IPS-18a (cell line): Measurements from ENCODE around the gene CSNK1A1.
"Not testable (repeated sequence)": the region's sequence is repeated elsewhere in the genome, so short reads cannot be mapped to it uniquely, and the experiment has no call there.

Experiments used
- H3K27ac ChIP-seq: one replicate; pipeline ENCODE4 v1.5.1; 2013; ENCODE audit warnings: low read length
- H3K27me3 ChIP-seq: one replicate; pipeline ENCODE4 v1.6.1; 2013; ENCODE audit warnings: mild to moderate bottlenecking, low read length; ENCODE audit not compliant: control insufficient read depth, insufficient read depth
- H3K36me3 ChIP-seq: one replicate; pipeline ENCODE4 v1.6.1; 2013; ENCODE audit warnings: low read depth, low read length; ENCODE audit not compliant: control insufficient read depth
- H3K4me1 ChIP-seq: one replicate; pipeline ENCODE4 v1.6.1; 2013; ENCODE audit warnings: low read depth, low read length; ENCODE audit not compliant: control insufficient read depth
- H3K4me3 ChIP-seq: one replicate; pipeline ENCODE4 v1.5.1; 2013; ENCODE audit warnings: low read length
- H3K9ac ChIP-seq: one replicate; pipeline ENCODE4 v1.6.1; 2013; ENCODE audit warnings: mild to moderate bottlenecking, low read length, moderate library complexity
- H3K9me3 ChIP-seq: one replicate; pipeline ENCODE4 v1.6.1; 2013; ENCODE audit warnings: low read depth, low read length; ENCODE audit not compliant: control insufficient read depth

The CSNK1A1 gene

GRCh38 chr5:149448831-149449714, 102.2 kb downstream of the CSNK1A1 start:
- H3K27ac ChIP-seq, result no peak overlapping the region
- peaks cover 11% of the 10 kb centered on the region for H3K4me1 ChIP-seq
- no peak overlapping the region for H3K4me3 ChIP-seq
- H3K9me3 ChIP-seq, result no peaks in the 10 kb centered on the region
- no peaks in the 10 kb centered on the region for H3K27me3 ChIP-seq
- H3K36me3 ChIP-seq, result no peaks in the 10 kb centered on the region
- H3K9ac ChIP-seq, result no peak overlapping the region

DNA sequence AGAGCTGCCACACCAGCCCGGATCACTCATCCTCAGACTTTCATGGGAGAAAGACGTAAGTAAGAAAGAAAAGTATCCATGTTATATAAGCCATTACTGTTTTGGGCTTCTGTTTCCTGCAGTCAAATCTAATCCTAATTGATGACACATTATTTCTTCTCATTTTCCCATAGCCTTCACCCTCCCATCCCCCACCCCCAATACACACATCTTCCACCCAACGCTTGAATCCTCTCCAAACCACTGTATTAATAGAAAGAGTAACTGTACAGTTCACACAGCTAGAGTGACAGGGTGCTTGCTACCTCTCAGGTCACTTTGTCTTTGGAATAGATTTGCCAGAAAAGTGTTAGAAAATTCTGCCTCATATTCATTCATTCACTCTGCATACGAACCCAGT, 102.8 kb downstream of the CSNK1A1 start:
- H3K9ac ChIP-seq, result no peak overlapping the region
- peaks cover 10% of the 10 kb centered on the region for H3K4me1 ChIP-seq
- H3K27me3 ChIP-seq, result no peaks in the 10 kb centered on the region
- H3K9me3 ChIP-seq, result no peaks in the 10 kb centered on the region
- H3K4me3 ChIP-seq, result no peak overlapping the region
- no peaks in the 10 kb centered on the region for H3K36me3 ChIP-seq
- H3K27ac ChIP-seq, result no peak overlapping the region

DNA sequence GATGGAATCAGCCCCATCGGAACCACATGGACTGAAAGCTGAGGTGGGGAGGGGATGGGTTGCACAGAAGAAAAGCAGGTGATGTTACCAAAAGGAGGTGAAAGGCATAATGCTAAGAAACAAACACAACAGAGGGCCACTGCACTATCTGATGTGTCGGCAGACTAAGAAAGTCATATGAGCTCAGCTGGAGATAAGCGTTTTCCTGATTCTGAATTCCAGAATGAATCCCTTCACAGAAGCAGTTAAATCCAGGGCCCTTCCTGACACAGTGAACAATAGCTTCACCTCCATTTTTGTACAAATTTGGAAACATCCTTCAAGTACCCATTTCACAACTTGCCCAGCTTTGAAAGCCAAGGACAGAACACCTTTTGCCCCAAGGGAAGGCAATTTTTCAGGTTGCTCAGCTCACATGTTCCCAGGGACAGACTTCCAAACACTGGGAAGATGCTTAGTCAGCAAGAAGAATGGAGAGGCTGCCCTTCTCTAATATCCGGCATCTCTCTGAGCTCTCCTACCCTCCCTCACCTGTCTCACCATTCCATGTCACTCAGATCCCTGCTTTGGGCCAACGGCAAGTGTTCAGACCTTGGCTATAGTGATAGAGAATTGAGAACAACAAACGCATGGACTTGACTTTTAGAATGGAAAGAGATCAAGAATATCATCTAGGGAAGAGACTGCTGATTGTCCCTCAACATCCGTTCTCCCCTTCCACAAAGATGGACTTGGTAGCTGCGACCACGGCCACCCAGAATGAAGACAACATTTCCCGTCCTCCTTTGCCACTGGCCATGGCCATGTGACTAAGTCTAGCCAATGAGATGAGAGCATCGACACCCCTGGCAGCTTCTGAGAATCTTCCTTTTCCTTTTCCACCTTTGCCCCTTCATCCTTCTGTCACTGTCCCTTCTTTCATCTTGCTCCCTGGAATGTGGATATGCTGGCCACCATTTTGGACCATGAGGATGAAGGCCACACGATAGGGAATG, 103.6 kb downstream of the CSNK1A1 start:
- Histone ChIP-seq H3K9ac (no peak overlapping the region), H3K27ac (no peak overlapping the region), H3K4me3 (no peak overlapping the region), H3K4me1 (peaks cover 5% of the 10 kb centered on the region), H3K36me3 (no peaks in the 10 kb centered on the region), H3K27me3 (no peaks in the 10 kb centered on the region), H3K9me3 (no peaks in the 10 kb centered on the region)

DNA sequence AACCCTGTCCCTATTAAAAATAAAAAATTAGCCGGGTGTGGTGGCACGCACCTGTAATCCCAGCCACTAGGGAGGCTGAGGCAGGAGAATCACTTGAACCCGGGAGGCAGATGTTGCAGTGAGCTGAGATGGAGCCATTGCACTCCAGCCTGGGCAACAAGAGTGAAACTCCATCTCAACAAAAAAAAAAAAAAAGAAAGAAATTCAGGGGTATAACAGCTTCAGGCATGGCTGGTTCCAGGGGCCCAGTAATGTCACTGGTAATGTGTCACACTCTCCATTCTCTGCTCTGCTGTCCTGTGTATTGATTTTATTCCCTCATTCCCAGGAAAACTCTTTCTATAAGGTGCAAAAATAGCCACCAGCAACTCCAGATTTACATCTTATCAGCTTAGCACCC, 104.4 kb downstream of the CSNK1A1 start:
- H3K9me3 ChIP-seq, H3K27me3 ChIP-seq, H3K4me1 ChIP-seq, H3K36me3 ChIP-seq, H3K9ac ChIP-seq, H3K27ac ChIP-seq, H3K4me3 ChIP-seq: not testable (repeated sequence)

GRCh38 chr5:149445739-149446369, 105.4 kb downstream of the CSNK1A1 start:
- H3K4me3 ChIP-seq, result no peak overlapping the region
- no peaks in the 10 kb centered on the region for H3K9me3 ChIP-seq
- no peak overlapping the region for H3K27ac ChIP-seq
- H3K27me3 ChIP-seq, result no peaks in the 10 kb centered on the region
- peaks cover 5% of the 10 kb centered on the region for H3K4me1 ChIP-seq
- no peaks in the 10 kb centered on the region for H3K36me3 ChIP-seq
- H3K9ac ChIP-seq, result no peak overlapping the region

DNA sequence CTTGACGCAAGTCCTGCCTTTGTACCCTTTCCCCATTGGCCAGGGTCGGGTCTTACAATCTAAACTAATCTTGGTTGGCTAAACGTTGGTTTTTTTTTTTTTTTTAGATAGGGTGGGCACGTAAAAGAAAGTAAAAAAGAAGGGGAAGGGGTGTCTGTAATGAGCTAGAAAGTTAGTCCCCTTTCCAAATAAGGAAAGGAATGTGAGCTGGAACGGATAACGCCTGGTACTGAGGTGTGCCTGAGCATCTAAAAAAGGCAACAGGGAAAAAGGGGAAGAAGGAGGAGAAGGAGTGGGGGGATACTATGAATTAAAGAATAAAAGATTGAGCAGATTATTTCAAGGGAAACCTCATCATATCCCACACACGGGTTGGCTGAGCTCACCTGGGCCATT, 105.9 kb downstream of the CSNK1A1 start:
- H3K4me1 ChIP-seq, result peaks cover 5% of the 10 kb centered on the region
- no peaks in the 10 kb centered on the region for H3K36me3 ChIP-seq
- H3K9me3 ChIP-seq, result no peaks in the 10 kb centered on the region
- H3K27me3 ChIP-seq, result no peaks in the 10 kb centered on the region
- H3K27ac ChIP-seq, result no peak overlapping the region
- H3K9ac ChIP-seq, result no peak overlapping the region
- no peak overlapping the region for H3K4me3 ChIP-seq

DNA sequence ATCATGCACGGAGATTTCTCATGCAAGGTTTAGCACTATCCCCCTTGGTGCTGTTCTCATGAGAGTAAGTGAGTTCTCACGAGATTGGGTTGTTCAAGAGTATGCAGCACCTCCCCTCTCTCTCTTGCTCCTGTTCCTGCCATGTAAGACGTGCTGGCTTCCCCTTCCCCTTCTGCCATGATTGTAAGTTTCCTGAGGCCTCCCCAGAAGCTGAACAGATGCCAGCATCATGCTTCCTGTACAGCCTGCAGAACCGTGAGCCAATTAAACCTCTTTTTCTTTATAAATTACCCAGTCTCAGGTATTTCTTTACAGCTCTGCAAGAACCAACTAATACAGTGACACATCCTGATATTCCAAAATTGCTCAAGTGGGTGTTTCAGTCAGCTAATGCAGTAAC, 106.8 kb downstream of the CSNK1A1 start:
- not testable (repeated sequence) for H3K4me3 ChIP-seq, H3K4me1 ChIP-seq, H3K27ac ChIP-seq, H3K9ac ChIP-seq, H3K36me3 ChIP-seq, H3K9me3 ChIP-seq, H3K27me3 ChIP-seq

- Histone ChIP-seq H3K27ac (no peak overlapping the region), H3K9me3 (no peaks in the 10 kb centered on the region), H3K4me1 (peaks cover 9% of the 10 kb centered on the region), H3K9ac (no peak overlapping the region), H3K27me3 (no peaks in the 10 kb centered on the region), H3K36me3 (no peaks in the 10 kb centered on the region), H3K4me3 (no peak overlapping the region)
These were observed 108.0 kb downstream of the CSNK1A1 start for GRCh38 chr5:149443210-149443609.

DNA sequence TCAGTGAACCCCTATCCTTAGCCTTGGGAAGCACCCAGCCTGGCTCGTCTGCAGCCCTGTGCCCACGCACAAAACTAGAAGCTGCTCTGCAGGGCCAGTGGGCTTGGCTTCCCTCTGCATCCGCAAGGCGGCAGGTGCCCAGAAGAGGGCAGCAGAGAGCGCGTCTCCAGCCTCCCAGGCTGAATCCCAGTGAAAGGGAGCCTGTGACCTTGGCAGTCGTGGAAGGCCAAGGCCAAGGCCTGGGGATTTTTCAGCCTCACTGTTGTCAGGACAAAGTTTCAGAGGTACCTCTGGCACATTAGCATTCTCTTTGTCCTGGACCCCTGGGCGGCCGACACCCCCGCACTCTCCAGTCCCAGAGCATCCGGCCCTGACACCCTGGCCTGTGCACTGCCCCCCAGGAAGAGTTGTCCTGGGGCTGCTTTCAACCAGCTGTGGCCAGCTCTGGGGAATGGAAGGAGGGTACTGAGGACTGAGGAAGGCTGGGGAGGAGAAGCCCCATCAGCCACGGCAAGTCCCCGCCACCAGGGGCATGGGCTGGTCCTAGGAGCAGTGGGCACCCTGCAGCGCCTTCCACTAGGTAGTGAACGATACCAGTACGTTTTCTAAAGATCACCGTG, 108.6 kb downstream of the CSNK1A1 start:
- no peaks in the 10 kb centered on the region for H3K36me3 ChIP-seq
- H3K27ac ChIP-seq, result no peak overlapping the region
- no peaks in the 10 kb centered on the region for H3K27me3 ChIP-seq
- H3K9ac ChIP-seq, result no peak overlapping the region
- no peak overlapping the region for H3K4me3 ChIP-seq
- peaks cover 9% of the 10 kb centered on the region for H3K4me1 ChIP-seq
- H3K9me3 ChIP-seq, result no peaks in the 10 kb centered on the region
